HepG2 (cell line): ENCODE measurements around the gene CARMIL1. TPM values are rescaled to one million over a fixed set of nuclear protein-coding genes. Genes with fewer than 3 reads are reported as not detected.

Source experiments
- FOXJ3 ChIP-seq: sonication (generic); formaldehyde crosslinking; IDR thresholded peaks from 2 replicates; pipeline ENCODE4 v1.4.0; 2020; ENCODE audit warnings: missing genetic modification reagents, mild to moderate bottlenecking, borderline replicate concordance
- MZF1 ChIP-seq: sonication (generic); formaldehyde crosslinking; IDR thresholded peaks from 2 replicates; pipeline ENCODE4 v1.8.1; 2023; ENCODE audit warnings: mild to moderate bottlenecking, missing genetic modification reagents, borderline replicate concordance
- NR0B2 ChIP-seq: sonication (generic); formaldehyde crosslinking; IDR thresholded peaks from 2 replicates; pipeline ENCODE4 v1.4.0; 2020; ENCODE audit warnings: mild to moderate bottlenecking, missing genetic modification reagents
- SAFB2 ChIP-seq: sonication (generic); formaldehyde crosslinking; IDR thresholded peaks from 2 replicates; pipeline ENCODE4 v1.5.1; 2020; ENCODE audit warnings: missing genetic modification reagents, low read depth, mild to moderate bottlenecking, borderline replicate concordance
- SNAPC5 ChIP-seq: sonication (generic); formaldehyde crosslinking; IDR thresholded peaks from 2 replicates; pipeline ENCODE4 v1.8.1; 2023; ENCODE audit warnings: mild to moderate bottlenecking, missing genetic modification reagents, borderline replicate concordance
- SPEN ChIP-seq: sonication (generic); formaldehyde crosslinking; IDR thresholded peaks from 2 replicates; pipeline ENCODE4 v1.5.1; 2020; ENCODE audit warnings: low read depth, mild to moderate bottlenecking, missing genetic modification reagents
- TFDP1 ChIP-seq: IDR thresholded peaks from 2 replicates; pipeline ENCODE4 v1.6.1; 2016; ENCODE audit warnings: missing compliant biosample characterization, missing genetic modification reagents, borderline replicate concordance
- XBP1 ChIP-seq: sonication (generic); formaldehyde crosslinking; IDR thresholded peaks from 2 replicates; pipeline ENCODE4 v1.5.0; 2020; ENCODE audit warnings: missing genetic modification reagents
- ZBTB20 ChIP-seq: sonication (generic); formaldehyde crosslinking; IDR thresholded peaks from 2 replicates; pipeline ENCODE4 v1.8.1; 2023; ENCODE audit warnings: missing genetic modification reagents, low read depth, mild to moderate bottlenecking, borderline replicate concordance
- ZKSCAN5 ChIP-seq: sonication (generic); formaldehyde crosslinking; IDR thresholded peaks from 2 replicates; pipeline ENCODE4 v1.5.1; 2020; ENCODE audit warnings: mild to moderate bottlenecking, missing genetic modification reagents
- ZNF142 ChIP-seq: sonication (generic); formaldehyde crosslinking; IDR thresholded peaks from 2 replicates; pipeline ENCODE4 v1.4.0; 2020; ENCODE audit warnings: missing genetic modification reagents
- ZNF234 ChIP-seq: sonication (generic); formaldehyde crosslinking; conservative IDR thresholded peaks from 2 replicates; pipeline ENCODE4 v1.5.1; 2020; ENCODE audit warnings: mild to moderate bottlenecking, missing genetic modification reagents
- ZNF296 ChIP-seq: sonication (generic); formaldehyde crosslinking; conservative IDR thresholded peaks from 2 replicates; pipeline ENCODE4 v1.5.0; 2020; ENCODE audit warnings: mild to moderate bottlenecking, missing genetic modification reagents
- ZNF510 ChIP-seq: sonication (generic); formaldehyde crosslinking; IDR thresholded peaks from 2 replicates; pipeline ENCODE4 v1.4.0; 2020; ENCODE audit warnings: low read depth, mild to moderate bottlenecking, missing genetic modification reagents
- ZNF672 ChIP-seq: sonication (generic); formaldehyde crosslinking; IDR thresholded peaks from 2 replicates; pipeline ENCODE4 v1.8.1; 2022; ENCODE audit warnings: missing genetic modification reagents
- ZNF709 ChIP-seq: sonication (generic); formaldehyde crosslinking; IDR thresholded peaks from 2 replicates; pipeline ENCODE4 v1.5.0; 2020; ENCODE audit warnings: mild to moderate bottlenecking, missing genetic modification reagents
- ZNF790 ChIP-seq: sonication (generic); formaldehyde crosslinking; IDR thresholded peaks from 2 replicates; pipeline ENCODE4 v1.8.0; 2022; ENCODE audit warnings: missing genetic modification reagents, mild to moderate bottlenecking, borderline replicate concordance
- ZNF800 ChIP-seq: sonication (generic); formaldehyde crosslinking; IDR thresholded peaks from 2 replicates; pipeline ENCODE4 v1.4.0; 2020; ENCODE audit warnings: missing genetic modification reagents
- ZNF839 ChIP-seq: sonication (generic); formaldehyde crosslinking; IDR thresholded peaks from 2 replicates; pipeline ENCODE4 v1.4.0; 2020; ENCODE audit warnings: missing genetic modification reagents, mild to moderate bottlenecking, borderline replicate concordance
- polyA plus RNA-seq, 8 experiments: library from polyadenylated mRNA; depleted of rRNA in 3 of 8; stranded (reverse) in 7 of 8; unstranded in 1 of 8; fragments of >200 nt; fragmentation: Illumina TruSeq in 4 of 8; extraction: Trizol in 4 of 8; gene quantifications; 2 replicates each; pipeline versions ENCODE4 v1.2.1 to v1.2.3, GENCODE V29; 2011 to 2016; ENCODE audit warnings: low read depth in 4 of 8, missing spikeins in 1 of 8, mixed read lengths in 1 of 8; ENCODE audit not compliant: insufficient read depth in 1 of 8
- total RNA-seq, 5 experiments: library from RNA; depleted of rRNA; stranded (reverse); fragments of >200 nt; fragmentation: Illumina TruSeq; extraction: Trizol; gene quantifications; 2 replicates each; pipeline ENCODE4 v1.2.3, GENCODE V29; 2016; ENCODE audit warnings: low read depth in 1 of 5

Gene CARMIL1
- total and polyA plus RNA-seq, 2 of the 13 experiments (the other 11 are each of a cell fraction or from before 2014, with no cell fraction given), result 1.8 to 2.6 TPM

- TF ChIP-seq SAFB2 (no peak), ZNF790 (CRISPR knock-in tag) (no peak), SPEN (CRISPR knock-in tag) (no peak), MZF1 (CRISPR knock-in tag) (no peak), ZNF234 (no peak), TFDP1 (peak; percentile 16; the same call in 1 of the 2 replicates), ZKSCAN5 (CRISPR knock-in tag) (no peak), ZNF709 (no peak), ZNF296 (CRISPR knock-in tag) (no peak), NR0B2 (CRISPR knock-in tag) (no peak), ZNF142 (CRISPR knock-in tag) (peak; percentile 64; the same call in 1 of the 2 replicates), ZBTB20 (CRISPR knock-in tag) (no peak; the same call in 1 of the 2 replicates), ZNF800 (CRISPR knock-in tag) (peak; percentile 94), ZNF672 (CRISPR knock-in tag) (no peak), ZNF839 (CRISPR knock-in tag) (no peak), FOXJ3 (CRISPR knock-in tag) (no peak), SNAPC5 (CRISPR knock-in tag) (0 out of 2 replicates have a peak, but pooled peaks have one; percentile 41), XBP1 (CRISPR knock-in tag) (no peak), ZNF510 (CRISPR knock-in tag) (no peak)
Measured at GRCh38 chr6:25278914-25279747, at the start of gene CARMIL1 (continued).
